Pancreas (tissue), 10 donors: ENCODE data around the gene HSD17B4. TPM values are rescaled to one million over a fixed set of nuclear protein-coding genes. Genes with fewer than 3 reads are reported as not detected.
"Not testable (repeated sequence)": the region's sequence is repeated elsewhere in the genome, so short reads cannot be mapped to it uniquely, and the experiment has no call there.

Source experiments
- ATAC-seq, 4 donors: fragments of 200-7000 bp; cut with Tn5 transposase; one replicate each; pipeline versions ENCODE4 v1.8.0 to v1.9.1; 2020; ENCODE audit warnings: mild to moderate bottlenecking in 4 of 4, moderate library complexity in 4 of 4
- DNase-seq, 6 donors: peaks; one replicate each; pipeline ENCODE4 v3.0.0-alpha.2; 2020
- FAIRE-seq: peaks from 2 replicates; lab custom pipeline; 2012; peaks lifted over from hg19 to GRCh38; lab: Jason Lieb, UNC
- H3K27ac ChIP-seq, 4 donors: fragments of 200-600 bp; sonication (generic); 1 replicate in 3 of 4; 2 replicates in 1 of 4; pipeline versions ENCODE4 v1.5.0 to v1.8.0; 2020
- H3K27me3 ChIP-seq, 4 donors: fragments of 200-600 bp; one replicate each; pipeline ENCODE4 v1.8.0; 2021
- H3K36me3 ChIP-seq, 3 donors: fragments of 200-600 bp; sonication (generic) in 1 of 3; one replicate each; pipeline versions ENCODE4 v1.5.0 to v1.8.0; 2020 to 2021
- H3K4me1 ChIP-seq, 3 donors: fragments of 200-600 bp; one replicate each; pipeline ENCODE4 v1.8.0; 2021
- H3K4me3 ChIP-seq, 4 donors: fragments of 200-600 bp; sonication (generic) in 2 of 4; one replicate each; pipeline versions ENCODE4 v1.5.0 to v1.8.0; 2020 to 2021
- H3K9me3 ChIP-seq, 4 donors: fragments of 200-600 bp; one replicate each; pipeline ENCODE4 v1.8.0; 2021
- WGBS, 2 donors: extraction: QIAGEN DNeasy Blood & Tissue Kit; methylation state at CpG; one replicate each; pipeline ENCODE4 v1.1.7; 2013; 5-methylcytosine and 5-hydroxymethylcytosine counted together
- intact Hi-C, 3 donors: fragments of 100-400 bp; cut with DNase I; formaldehyde crosslinking; loops; one replicate each; pipeline versions ENCODE4 v1.11.1 to v1.14.2; 2022
- polyA plus RNA-seq, 2 donors: library from polyadenylated mRNA; stranded (reverse); fragments of 200-250 nt; gene quantifications; one replicate each; pipeline ENCODE4 v1.2.3, GENCODE V29; 2013
- total RNA-seq, 6 donors: library from RNA; stranded (reverse); fragmentation: NEBNext Ultra II Directional in 4 of 6; extraction: Animal tissue kit (Norgen Biotek cat#: 25700) in 4 of 6; gene quantifications; one replicate each; pipeline versions ENCODE4 v1.2.1 to v1.2.4, GENCODE V29; 2021 to 2023
- TF ChIP-seq, protein P1 (sequence below), 4 donors: fragments of 200-600 bp; sonication (generic) in 3 of 4; IDR thresholded peaks; one replicate each; pipeline versions ENCODE4 v1.5.0 to v1.8.0; 2021; ENCODE audit warnings: antibody characterized with exemption in 4 of 4
- donor health status: healthy with polysubstance abuse.
- donor health status: DM: no; HTN: no; CAD: no; lungs with moderate emphysema.
- donor health status: DM: no; HTN: no; CAD: no.
- donor health status: control.
- donor health status: control.
- donor health status: Bipolar disorder and iron deficiency.
- donor health status: DM: yes; HTN: yes; CAD: no.
- donor health status: DM: no; HTN: no; CAD: no.
- donor health status: DM: no; HTN: no; CAD: no.
- donor health status: DM: yes; HTN: yes; CAD: no.

HSD17B4 gene
- total and polyA plus RNA-seq, 8 donors = 120 to 152 (median 130) TPM

DNA sequence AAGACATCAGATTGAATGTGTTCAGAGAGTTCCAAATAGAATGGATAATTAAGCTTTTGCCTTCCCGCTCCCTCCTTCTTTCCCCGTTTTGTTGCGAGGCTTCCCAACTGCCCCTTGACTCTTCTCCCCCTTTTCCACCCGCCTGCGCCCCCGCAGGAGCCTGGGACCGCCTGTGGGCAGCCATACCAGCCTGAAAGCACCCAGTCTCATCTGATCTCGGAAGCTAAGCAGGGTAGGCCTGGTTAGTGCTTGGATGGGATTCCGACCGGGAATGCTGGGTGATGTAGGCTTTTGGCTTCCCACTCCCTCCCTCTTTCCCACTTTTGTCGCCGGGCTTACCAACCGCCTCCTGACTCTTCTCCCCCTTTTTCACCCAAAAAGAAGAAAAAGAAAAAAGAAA is 6.8 kb upstream of the HSD17B4 start:
- DNase-seq (no peak), ATAC-seq (no peak), FAIRE-seq (no peak)
- Histone ChIP-seq H3K27ac (no peak overlapping the region), H3K36me3 (no peaks in the 10 kb centered on the region), H3K4me1 (no peaks in the 10 kb centered on the region), H3K27me3 (no peaks in the 10 kb centered on the region), H3K4me3 (no peak overlapping the region), H3K9me3 (no peaks in the 10 kb centered on the region)
- 76 to 79% methylated on average over 13 of the region's 13 CpGs for WGBS, 2 donors
- TF ChIP-seq, protein P1, sequence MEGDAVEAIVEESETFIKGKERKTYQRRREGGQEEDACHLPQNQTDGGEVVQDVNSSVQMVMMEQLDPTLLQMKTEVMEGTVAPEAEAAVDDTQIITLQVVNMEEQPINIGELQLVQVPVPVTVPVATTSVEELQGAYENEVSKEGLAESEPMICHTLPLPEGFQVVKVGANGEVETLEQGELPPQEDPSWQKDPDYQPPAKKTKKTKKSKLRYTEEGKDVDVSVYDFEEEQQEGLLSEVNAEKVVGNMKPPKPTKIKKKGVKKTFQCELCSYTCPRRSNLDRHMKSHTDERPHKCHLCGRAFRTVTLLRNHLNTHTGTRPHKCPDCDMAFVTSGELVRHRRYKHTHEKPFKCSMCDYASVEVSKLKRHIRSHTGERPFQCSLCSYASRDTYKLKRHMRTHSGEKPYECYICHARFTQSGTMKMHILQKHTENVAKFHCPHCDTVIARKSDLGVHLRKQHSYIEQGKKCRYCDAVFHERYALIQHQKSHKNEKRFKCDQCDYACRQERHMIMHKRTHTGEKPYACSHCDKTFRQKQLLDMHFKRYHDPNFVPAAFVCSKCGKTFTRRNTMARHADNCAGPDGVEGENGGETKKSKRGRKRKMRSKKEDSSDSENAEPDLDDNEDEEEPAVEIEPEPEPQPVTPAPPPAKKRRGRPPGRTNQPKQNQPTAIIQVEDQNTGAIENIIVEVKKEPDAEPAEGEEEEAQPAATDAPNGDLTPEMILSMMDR (IDR thresholded peaks at IDR 0.05) = no peak
- intact Hi-C loops = no loop called here

DNA sequence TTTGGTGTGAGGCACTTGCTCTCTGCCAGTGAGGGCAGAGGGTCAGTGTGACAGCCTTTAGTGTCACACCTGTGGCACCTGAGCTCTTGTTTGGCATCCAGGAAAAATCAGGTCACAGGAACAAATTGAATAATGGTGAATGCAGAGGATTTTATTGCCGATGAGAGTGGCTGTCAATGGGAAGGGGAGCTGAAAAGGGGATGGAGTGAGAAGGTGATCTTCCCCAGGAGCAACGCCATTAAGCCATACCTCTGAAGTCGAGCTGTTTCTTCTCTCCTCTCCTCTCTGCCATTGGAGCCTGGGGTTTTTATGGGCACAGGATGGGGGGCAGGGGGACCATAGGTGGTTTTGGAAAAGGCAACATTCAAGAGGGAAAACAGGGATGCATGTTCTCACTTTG is 2.4 kb upstream of the HSD17B4 start:
- no peaks in the 10 kb centered on the region for H3K36me3 ChIP-seq
- 85 to 89% methylated on average over 3 of the region's 3 CpGs for WGBS, 2 donors
- no peak overlapping the region for H3K27ac ChIP-seq
- intact Hi-C loops = no loop called here
- H3K4me3 ChIP-seq = no peak overlapping the region
- no peak for FAIRE-seq
- TF ChIP-seq, protein P1 (IDR thresholded peaks at IDR 0.05) = no peak
- no peaks in the 10 kb centered on the region for H3K9me3 ChIP-seq
- DNase-seq = no peak
- no peaks in the 10 kb centered on the region for H3K27me3 ChIP-seq
- no peak for ATAC-seq
- H3K4me1 ChIP-seq = peaks cover 0 to 10% (median 8%) of the 10 kb centered on the region in 3 donors

DNA sequence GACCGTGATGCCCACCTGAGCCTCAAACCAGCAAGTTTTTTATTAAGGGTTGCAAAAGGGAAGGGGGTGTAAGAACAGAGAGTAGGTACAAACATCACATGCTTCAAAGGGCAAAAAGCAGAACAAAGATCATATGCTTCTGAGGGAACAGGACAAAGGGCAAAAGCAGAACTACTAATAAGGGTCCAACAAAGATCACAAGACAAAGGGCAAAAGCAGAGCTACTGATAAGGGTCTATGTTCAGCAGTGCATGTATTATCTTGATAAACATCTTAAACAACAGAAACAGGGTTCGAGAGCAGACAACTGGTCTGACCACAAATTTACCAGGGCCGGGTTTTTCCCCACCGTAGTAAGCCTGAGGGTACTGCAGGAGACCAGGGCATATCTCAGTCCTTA is 1.7 kb upstream of the HSD17B4 start:
- H3K27me3 ChIP-seq, H3K36me3 ChIP-seq, H3K4me3 ChIP-seq, FAIRE-seq, ATAC-seq, H3K9me3 ChIP-seq, DNase-seq, H3K27ac ChIP-seq, intact Hi-C loops, H3K4me1 ChIP-seq: not testable (repeated sequence)
- 92 to 99% methylated on average over 4 of the region's 4 CpGs for WGBS, 2 donors

DNA sequence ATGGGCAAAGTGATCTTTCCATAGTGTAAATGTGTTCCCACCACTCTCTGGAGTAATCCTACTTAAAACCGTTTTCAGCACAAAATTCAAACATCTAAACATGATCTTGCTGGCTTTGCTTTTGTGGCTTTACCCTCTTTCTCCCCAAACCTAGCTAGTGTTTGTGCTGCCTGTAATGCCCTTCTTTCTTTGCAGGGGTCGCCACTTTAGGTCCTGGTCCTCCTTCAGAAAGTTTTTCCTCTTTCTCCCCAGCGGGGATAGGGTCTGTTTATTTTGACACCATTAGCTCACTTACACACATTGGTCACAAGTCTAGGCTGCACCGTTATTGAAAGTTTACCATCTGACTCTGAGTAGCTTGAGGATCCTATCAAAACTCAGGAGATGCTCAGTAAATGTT is 736 bp upstream of the HSD17B4 start:
- no peak for ATAC-seq

DNA sequence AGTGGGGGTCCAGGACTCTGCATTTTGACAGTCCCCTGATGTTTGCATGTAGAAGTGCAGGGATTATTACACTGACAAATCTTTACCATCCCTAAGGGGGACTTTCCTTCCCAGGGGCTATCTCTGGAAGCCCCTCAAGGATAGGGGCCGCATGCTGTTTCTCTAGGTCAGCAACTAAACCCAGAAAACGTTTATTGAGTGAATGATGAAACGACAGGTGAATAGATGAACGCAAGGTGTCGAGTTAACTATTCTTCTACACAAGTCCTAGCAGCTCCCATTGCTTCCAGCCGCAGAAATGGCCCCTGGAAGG is 281 bp upstream of the HSD17B4 start:
- intact Hi-C loops = no loop called here
- FAIRE-seq = no peak
- WGBS, 2 donors = 21 to 22% methylated on average over 6 of the region's 6 CpGs
- DNase-seq = no peak
- no peaks in the 10 kb centered on the region for H3K36me3 ChIP-seq
- no peaks in the 10 kb centered on the region for H3K9me3 ChIP-seq
- no peaks in the 10 kb centered on the region for H3K27me3 ChIP-seq
- no peak for ATAC-seq
- TF ChIP-seq, protein P1 (IDR thresholded peaks at IDR 0.05) = no peak
- peak overlapping the region; percentile 57 to 74 (median 63) for H3K4me3 ChIP-seq
- H3K27ac ChIP-seq = peak overlapping the region; percentile 83 to 97 (median 94)
- peaks cover 0 to 10% (median 8%) of the 10 kb centered on the region in 3 donors for H3K4me1 ChIP-seq

More for the DNA sequence above, 736 bp upstream of the HSD17B4 start:
- Histone ChIP-seq H3K9me3 (no peaks in the 10 kb centered on the region), H3K27ac (no peak overlapping the region), H3K36me3 (no peaks in the 10 kb centered on the region), H3K4me1 (peaks cover 0 to 10% (median 8%) of the 10 kb centered on the region in 3 donors), H3K4me3 (no peak overlapping the region), H3K27me3 (no peaks in the 10 kb centered on the region)
- FAIRE-seq = no peak
- 77 to 90% methylated on average over 4 of the region's 4 CpGs for WGBS, 2 donors
- TF ChIP-seq, protein P1 (IDR thresholded peaks at IDR 0.05) = no peak
- no peak for DNase-seq
- intact Hi-C loops = no loop called here
